Posterior vena cava (tissue), 2 donors: ENCODE data around the gene CUEDC2. TPM values are rescaled to one million over a fixed set of nuclear protein-coding genes. Genes with fewer than 3 reads are reported as not detected.

Source experiments
- DNase-seq: peaks from one replicate; pipeline ENCODE4 v3.0.0-alpha.2; 2020; ENCODE audit warnings: low spot score
- intact Hi-C, 2 donors: fragments of 100-400 bp; cut with DNase I; formaldehyde crosslinking; loops; one replicate each; pipeline versions ENCODE4 v1.14.1 to v1.14.2; 2022 to 2023
- long read RNA-seq, 2 donors: library from polyadenylated mRNA; unstranded; transcript quantifications; one replicate each; pipeline ENCODE4 v2.0.0, GENCODE V29; 2020 to 2021
- total RNA-seq, 2 donors: library from RNA; stranded (reverse); fragmentation: NEBNext Ultra II Directional; extraction: Animal tissue kit (Norgen Biotek cat#: 25700); gene quantifications; one replicate each; pipeline ENCODE4 v1.2.1, GENCODE V29; 2021
- donor health status: DM: yes; HTN: yes; CAD: no.
- donor health status: DM: yes; HTN: yes; CAD: no.

CUEDC2 gene, protein sequence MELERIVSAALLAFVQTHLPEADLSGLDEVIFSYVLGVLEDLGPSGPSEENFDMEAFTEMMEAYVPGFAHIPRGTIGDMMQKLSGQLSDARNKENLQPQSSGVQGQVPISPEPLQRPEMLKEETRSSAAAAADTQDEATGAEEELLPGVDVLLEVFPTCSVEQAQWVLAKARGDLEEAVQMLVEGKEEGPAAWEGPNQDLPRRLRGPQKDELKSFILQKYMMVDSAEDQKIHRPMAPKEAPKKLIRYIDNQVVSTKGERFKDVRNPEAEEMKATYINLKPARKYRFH
- 10 to 100 TPM; 35.7 to 40.9 TPM for total RNA-seq
- long read RNA-seq, donor 1, transcript CUEDC2-201 (9 exons, 1,191 nt), result major isoform, 22 of 28 reads
- long read RNA-seq, donor 1, partial matches to known transcripts, result 2 of 28 reads
- long read RNA-seq, donor 1, other reads (novel, unspliced or antisense), result 4 of 28 reads
- long read RNA-seq, donor 2, transcript CUEDC2-201 (9 exons, 1,191 nt), result major isoform, 97 of 119 reads
- long read RNA-seq, donor 2, partial matches to known transcripts, result 5 of 119 reads
- long read RNA-seq, donor 2, other reads (novel, unspliced or antisense), result 17 of 119 reads

GRCh38 chr10:102432162-102432950 is at the start of gene CUEDC2:
CUEDC2 (minus strand) TSS chr10:102432574; CDS start chr10:102425188, 7,386 bp downstream.
- intact Hi-C loops, result no loop called here
- DNase-seq, result peak; percentile 99

DNA sequence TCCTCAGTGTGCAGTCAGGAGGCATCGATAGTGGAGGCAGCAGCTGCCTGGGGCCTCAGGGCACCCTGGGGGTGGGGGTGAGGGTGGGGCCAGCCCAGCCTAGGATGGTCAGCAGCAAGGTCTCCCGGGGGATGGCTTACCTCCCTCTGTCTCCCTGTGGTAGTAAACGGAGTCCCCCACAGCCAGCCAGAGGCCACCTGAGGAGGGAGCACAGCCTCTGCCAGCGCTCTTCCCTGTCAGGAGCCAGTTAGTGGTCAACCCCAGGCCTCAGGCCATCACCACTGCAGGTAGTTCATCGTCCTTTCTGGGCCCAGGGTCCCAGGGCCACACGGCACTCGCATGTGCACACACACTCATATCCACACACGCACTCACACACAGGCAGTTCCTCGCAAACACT is 48.0 kb upstream of the CUEDC2 start:
- intact Hi-C loops, result loop anchor here in 1 of 2 donors (2.0 kb wide), 1 partner anchor 88 kb away; no protein-coding TSS in a partner anchor
- DNase-seq, result no peak

GRCh38 chr10:102479651-102480050 is 47.3 kb upstream of the CUEDC2 start:
- intact Hi-C loops, result loop anchor here (2.0 to 5.0 kb wide), 2 partner anchors 87 to 292 kb away; no protein-coding TSS in a partner anchor
- DNase-seq, result no peak

GRCh38 chr10:102476466-102477141 is 44.2 kb upstream of the CUEDC2 start:
- DNase-seq, result no peak
- intact Hi-C loops, result loop anchor here in 1 of 2 donors (5.0 kb wide), 1 partner anchor 289 kb away; no protein-coding TSS in a partner anchor

DNA sequence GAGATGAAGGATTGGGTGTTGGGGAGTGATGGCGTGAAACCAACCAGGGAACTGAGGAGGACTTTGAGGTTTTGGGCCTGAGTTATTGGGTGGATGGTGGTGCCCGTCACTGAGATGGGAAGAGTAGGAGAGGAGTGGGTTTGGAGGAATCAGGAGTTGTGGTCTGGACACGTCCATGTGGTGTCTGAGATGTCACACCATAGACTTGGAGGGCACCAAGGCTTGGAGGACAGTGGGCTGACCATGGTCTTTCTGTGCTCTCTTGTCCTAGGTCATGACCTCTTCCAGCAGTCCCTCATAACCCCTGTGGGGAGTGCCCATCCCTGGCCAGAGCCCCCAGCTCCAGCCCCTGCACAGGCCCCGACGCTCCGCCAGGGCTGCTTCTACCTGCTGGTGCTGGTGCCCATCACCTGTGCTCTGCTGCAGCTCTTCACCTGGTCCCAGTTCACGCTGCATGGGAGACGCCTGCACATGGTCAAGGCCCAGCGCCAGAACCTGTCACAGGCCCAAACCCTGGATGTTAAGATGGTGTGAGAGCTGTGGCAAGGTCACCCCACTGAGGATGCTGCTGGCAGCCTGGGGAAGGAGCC is 43.2 kb upstream of the CUEDC2 start:
- DNase-seq, result no peak
- intact Hi-C loops, result loop anchor here in 1 of 2 donors (5.0 kb wide), 1 partner anchor 288 kb away; no protein-coding TSS in a partner anchor

GRCh38 chr10:102473445-102474331 is 41.3 kb upstream of the CUEDC2 start:
- intact Hi-C loops, result no loop called here

GRCh38 chr10:102470579-102471546 is 38.5 kb upstream of the CUEDC2 start:
- intact Hi-C loops, result no loop called here

More at GRCh38 chr10:102473445-102474331, 41.3 kb upstream of the CUEDC2 start:
- no peak for DNase-seq

DNA sequence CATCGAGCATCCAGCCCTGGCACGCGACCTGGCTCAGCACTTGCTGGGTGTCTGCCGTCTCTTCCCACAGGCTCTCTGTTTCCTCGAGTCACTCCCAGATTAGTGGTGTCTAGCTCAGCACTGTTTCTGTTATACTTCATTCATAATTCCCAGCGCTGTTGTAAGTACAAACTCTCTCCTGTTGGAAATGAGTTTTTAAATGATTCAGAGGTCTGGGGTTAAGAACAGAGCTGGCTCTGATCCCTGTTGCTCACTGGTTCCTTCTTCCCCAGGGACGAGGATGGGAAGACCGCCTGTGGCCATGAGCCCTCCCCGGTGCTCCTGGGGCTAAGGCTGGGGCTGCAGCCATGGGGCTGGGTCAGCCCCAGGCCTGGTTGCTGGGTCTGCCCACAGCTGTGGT is 36.3 kb upstream of the CUEDC2 start:
- DNase-seq, result no peak
- intact Hi-C loops, result no loop called here

More at GRCh38 chr10:102470579-102471546, 38.5 kb upstream of the CUEDC2 start:
- DNase-seq, result no peak

DNA sequence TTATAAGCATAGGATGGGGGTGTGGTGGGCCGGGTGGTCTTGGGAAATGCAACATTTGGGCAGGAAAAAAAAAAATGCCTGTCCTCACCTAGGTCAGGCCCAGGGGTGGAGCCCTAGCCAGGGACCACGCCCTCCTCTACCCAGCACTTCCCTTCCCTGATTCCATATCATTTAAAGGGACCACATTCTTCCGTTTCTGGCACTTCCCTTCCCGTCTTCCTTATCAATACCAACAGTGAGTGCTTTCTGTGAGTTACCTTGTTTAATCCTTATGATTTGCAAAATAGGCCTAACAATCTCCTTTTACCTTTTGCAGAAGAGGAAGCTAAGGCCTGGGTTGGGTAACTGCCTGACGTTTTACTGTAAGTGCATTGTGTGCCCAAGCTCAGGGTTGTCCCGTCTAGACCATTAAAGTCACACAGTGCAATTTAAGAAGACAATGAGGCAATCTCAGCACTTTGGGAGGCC is 35.6 kb upstream of the CUEDC2 start:
- DNase-seq, result no peak
- intact Hi-C loops, result no loop called here

- no peak for DNase-seq
- intact Hi-C loops, result no loop called here
Measured at GRCh38 chr10:102467318-102467717, 34.9 kb upstream of the CUEDC2 start.

DNA sequence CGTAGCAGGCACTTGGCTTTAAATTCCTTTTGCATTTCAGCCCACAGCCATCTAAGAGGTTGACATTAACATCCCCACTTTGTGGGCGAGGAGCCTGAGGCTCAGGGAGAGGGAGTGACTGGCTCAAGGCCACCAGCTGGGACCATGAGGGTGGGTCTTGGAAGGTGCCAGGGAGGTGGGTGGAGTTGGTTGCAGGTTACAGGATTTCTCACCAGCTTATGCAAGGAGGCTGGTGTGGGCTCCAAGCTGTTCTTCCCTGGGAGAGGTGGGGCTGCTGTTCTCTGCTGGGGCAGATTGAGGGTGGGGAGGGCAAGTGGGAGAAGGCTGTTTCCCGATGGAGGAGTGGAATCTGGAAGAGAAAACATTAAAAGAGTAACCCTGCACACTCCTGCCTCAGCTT is 33.1 kb upstream of the CUEDC2 start:
- intact Hi-C loops, result no loop called here
- no peak for DNase-seq

GRCh38 chr10:102463983-102464382 is 31.6 kb upstream of the CUEDC2 start:
- intact Hi-C loops, result no loop called here
- no peak for DNase-seq

GRCh38 chr10:102462512-102463054 is 30.2 kb upstream of the CUEDC2 start:
- DNase-seq, result no peak
- intact Hi-C loops, result no loop called here

DNA sequence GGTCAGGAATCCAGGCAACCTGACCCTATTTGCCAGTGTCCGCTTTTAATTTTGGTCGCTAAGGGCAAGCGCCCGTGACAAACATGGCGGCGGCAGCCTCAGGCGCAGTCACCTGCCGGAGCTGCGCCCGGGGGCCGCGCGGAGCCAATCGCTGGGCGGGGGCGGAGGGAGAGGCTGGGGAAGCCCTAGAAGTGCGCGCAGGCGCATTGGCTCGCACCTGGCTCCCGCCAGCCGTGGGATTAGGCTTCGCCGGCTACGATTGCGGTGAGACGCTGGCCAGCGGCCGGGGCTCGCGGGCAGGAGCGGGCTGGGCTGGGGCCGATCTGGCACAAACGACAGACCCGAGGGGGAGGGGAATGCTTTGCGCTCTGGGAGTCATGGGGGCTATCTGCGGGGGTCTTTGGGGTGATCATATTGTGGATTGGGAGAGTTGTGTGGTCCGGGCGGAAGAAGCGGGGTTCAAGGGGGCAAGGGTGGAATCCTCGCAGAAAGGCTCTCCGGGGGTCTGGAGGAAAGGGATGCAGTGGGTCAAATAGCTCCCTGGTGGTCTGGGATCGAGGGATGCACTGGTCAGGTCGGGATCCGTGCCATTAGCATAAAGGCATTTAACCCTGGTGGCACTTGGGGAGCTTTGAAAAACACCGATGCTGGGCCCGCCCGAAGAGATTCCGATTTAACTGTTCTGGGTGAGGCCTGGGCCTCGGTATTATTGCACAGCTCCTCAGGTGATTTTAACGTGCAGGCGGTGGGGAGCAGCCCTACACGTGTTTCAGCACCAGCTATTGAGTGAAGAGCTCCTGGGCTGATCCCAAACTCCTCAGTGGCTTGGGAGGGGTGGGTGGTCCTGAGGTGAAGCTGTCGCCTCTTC is 29.0 kb upstream of the CUEDC2 start:
- DNase-seq, result peak; percentile 96
- intact Hi-C loops, result no loop called here

DNA sequence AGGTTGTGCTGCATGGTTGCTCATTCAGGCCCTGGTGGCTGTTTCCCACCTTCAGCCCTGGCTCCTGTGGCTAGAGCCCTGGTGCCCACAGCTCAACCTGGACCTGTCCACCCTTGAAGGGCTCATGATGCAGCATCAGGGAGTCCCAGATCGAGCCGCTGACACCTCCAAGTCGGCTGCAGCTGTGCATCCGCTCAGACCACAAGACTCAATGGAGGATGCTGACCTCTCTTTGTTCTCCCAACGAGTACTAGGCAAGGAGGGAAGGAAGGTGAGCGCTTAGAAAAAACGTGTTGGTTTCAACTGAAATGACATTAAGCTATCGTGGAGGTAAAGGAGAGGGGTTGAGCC is 28.4 kb upstream of the CUEDC2 start:
- intact Hi-C loops, result no loop called here
- DNase-seq, result no peak

DNA sequence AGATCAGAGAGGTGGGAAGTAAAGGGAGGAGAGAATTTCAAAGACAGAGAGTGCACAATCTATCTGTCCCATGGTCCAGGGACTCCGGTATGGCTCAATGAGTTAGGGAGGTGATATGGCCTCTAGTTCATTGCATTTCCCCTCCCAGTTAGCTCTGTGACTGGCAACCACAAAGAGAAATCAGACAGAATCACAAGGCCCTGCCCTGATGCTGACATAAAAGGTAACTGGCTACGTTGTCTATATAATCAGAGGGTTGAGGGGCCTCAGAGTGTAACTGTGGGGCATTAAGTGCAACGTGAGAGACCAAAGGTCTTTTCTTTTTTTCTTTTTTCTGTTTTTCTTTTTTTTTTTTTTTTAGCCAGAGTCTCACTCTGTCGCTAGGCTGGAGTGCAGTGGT is 26.3 kb upstream of the CUEDC2 start:
- no peak for DNase-seq
- intact Hi-C loops, result no loop called here
